Calu3 (cell line): ENCODE results near the gene FOXP1. TPM values are rescaled to one million over a fixed set of nuclear protein-coding genes. Genes with fewer than 3 reads are reported as not detected.

Source experiments
- BruUV-seq: library from RNA; stranded (reverse); fragments of 400-500 nt; replicated peaks from 2 replicates; lab custom pipeline; 2021; lab: Mats Ljungman, UMichigan
- CTCF ChIA-PET: fragments of 300-600 bp; sonication (Branson Sonifier 250); formaldehyde crosslinking; loops from one replicate; lab custom pipeline; 2022; ENCODE audit warnings: antibody characterized with exemption; lab: Charles Lee
- DNase-seq: peaks from one replicate; pipeline ENCODE4 v3.0.0; 2022
- H3K27ac Mint-ChIP-seq: one replicate; pipeline ENCODE4 v1.8.0; 2022; ENCODE audit warnings: mixed read lengths; ENCODE audit not compliant: unreplicated experiment
- H3K27me3 Mint-ChIP-seq: one replicate; pipeline ENCODE4 v1.8.0; 2022; ENCODE audit warnings: mixed read lengths; ENCODE audit not compliant: unreplicated experiment
- H3K36me3 Mint-ChIP-seq: one replicate; pipeline ENCODE4 v1.8.0; 2022; ENCODE audit warnings: mild to moderate bottlenecking, moderate library complexity, mixed read lengths; ENCODE audit not compliant: insufficient read depth, unreplicated experiment
- H3K4me1 Mint-ChIP-seq: one replicate; pipeline ENCODE4 v1.8.0; 2022; ENCODE audit warnings: mild to moderate bottlenecking, low read depth, mixed read lengths; ENCODE audit not compliant: unreplicated experiment
- H3K4me3 Mint-ChIP-seq: one replicate; pipeline ENCODE4 v1.8.0; 2022; ENCODE audit warnings: mild to moderate bottlenecking, low read depth, moderate library complexity, mixed read lengths; ENCODE audit not compliant: unreplicated experiment
- H3K9me3 Mint-ChIP-seq: one replicate; pipeline ENCODE4 v1.8.0; 2022; ENCODE audit warnings: low read depth, mixed read lengths; ENCODE audit not compliant: unreplicated experiment
- intact Hi-C: fragments of 100-400 bp; cut with micrococcal nuclease; formaldehyde crosslinking; loops from one replicate; pipeline ENCODE4 v1.10.0; 2022; ENCODE audit not compliant: unreplicated experiment
- total RNA-seq: library from RNA; stranded (reverse); gene quantifications from 2 replicates; pipeline ENCODE4 v1.2.3, GENCODE V29; 2022
- TF ChIP-seq, protein P1 (sequence below): fragments of 200-600 bp; IDR thresholded peaks from one replicate; pipeline ENCODE4 v1.8.0; 2022; ENCODE audit warnings: antibody characterized with exemption; ENCODE audit not compliant: unreplicated experiment

Gene FOXP1
- total RNA-seq, 1 experiment from 2014 or later = 82.8 TPM

DNA sequence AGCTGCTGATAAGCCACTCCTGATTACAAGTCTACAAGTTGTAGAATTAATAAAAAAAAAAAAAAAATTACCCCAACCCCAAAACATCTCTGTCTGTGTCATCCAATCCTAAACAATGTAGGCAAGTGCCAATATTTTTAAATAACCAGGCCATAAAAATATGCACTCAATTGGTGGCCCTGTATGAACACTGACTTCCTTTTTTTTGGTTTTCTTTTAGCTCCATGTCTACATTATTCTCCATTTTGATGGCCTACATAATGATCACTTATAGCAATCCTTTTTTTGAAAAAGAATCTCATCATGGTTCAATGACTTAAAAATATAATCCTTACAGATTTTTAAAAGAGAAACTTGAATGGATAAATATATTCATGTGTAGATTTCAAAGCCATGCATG is 72.1 kb downstream of the FOXP1 start:
- H3K9me3 Mint-ChIP-seq = no peaks in the 10 kb centered on the region
- no peak overlapping the region for H3K4me3 Mint-ChIP-seq
- H3K36me3 Mint-ChIP-seq = no peaks in the 10 kb centered on the region
- no TSS peak for BruUV-seq
- no peaks in the 10 kb centered on the region for H3K27me3 Mint-ChIP-seq
- H3K4me1 Mint-ChIP-seq = no peaks in the 10 kb centered on the region
- CTCF ChIA-PET = interaction anchor here (0.7 kb wide), 1 partner anchor 297 kb away, joined by 3 read pairs; no protein-coding TSS in a partner anchor
- no peak for DNase-seq
- H3K27ac Mint-ChIP-seq = no peak overlapping the region
- TF ChIP-seq, protein P1, sequence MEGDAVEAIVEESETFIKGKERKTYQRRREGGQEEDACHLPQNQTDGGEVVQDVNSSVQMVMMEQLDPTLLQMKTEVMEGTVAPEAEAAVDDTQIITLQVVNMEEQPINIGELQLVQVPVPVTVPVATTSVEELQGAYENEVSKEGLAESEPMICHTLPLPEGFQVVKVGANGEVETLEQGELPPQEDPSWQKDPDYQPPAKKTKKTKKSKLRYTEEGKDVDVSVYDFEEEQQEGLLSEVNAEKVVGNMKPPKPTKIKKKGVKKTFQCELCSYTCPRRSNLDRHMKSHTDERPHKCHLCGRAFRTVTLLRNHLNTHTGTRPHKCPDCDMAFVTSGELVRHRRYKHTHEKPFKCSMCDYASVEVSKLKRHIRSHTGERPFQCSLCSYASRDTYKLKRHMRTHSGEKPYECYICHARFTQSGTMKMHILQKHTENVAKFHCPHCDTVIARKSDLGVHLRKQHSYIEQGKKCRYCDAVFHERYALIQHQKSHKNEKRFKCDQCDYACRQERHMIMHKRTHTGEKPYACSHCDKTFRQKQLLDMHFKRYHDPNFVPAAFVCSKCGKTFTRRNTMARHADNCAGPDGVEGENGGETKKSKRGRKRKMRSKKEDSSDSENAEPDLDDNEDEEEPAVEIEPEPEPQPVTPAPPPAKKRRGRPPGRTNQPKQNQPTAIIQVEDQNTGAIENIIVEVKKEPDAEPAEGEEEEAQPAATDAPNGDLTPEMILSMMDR = no peak
- intact Hi-C loops = no loop called here

DNA sequence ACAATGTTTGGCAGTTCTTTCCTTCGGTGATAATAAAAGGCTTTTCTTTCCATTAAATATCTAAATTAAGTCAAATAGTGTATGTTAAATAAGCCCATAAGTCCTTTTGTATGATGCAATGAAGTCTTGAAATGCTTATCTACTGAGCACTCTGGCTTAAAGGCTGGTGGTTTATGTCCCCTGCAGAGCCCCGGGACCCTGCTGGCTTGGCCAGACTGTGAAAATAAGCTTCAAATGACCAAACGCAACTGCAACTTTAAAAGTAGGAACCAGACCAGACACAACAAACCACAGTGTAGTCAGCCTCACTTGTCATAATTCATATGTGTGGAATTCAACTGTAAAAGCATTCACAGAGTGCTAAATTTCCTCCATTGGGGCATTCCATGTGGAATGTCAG is 72.5 kb downstream of the FOXP1 start:
- Mint-ChIP-seq H3K4me1 (no peaks in the 10 kb centered on the region), H3K9me3 (no peaks in the 10 kb centered on the region), H3K4me3 (no peak overlapping the region), H3K27me3 (no peaks in the 10 kb centered on the region), H3K27ac (no peak overlapping the region), H3K36me3 (no peaks in the 10 kb centered on the region)
- CTCF ChIA-PET = interaction anchor here (0.7 kb wide), 1 partner anchor 297 kb away, joined by 3 read pairs; no protein-coding TSS in a partner anchor
- BruUV-seq = no TSS peak
- DNase-seq = no peak
- TF ChIP-seq, protein P1 = no peak
- intact Hi-C loops = no loop called here

DNA sequence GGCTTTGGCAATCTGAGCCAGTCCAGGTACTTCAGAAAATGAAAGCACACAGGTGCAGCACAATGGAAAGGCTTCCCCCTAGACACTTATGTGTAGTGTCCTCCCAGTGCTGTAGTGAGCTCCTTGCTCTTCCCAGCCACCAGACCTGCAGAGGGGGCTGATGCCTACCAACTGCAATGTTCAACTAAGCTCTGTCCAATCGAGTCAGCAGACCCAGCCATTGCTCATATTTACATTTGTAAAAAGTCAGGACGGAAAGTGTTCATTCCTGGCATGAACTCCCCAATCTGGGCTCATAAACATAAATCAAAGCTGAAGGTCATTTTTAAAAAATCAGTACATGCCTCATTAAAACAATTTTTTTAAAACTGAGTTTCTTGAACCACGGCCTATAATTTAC is 73.0 kb downstream of the FOXP1 start:
- CTCF ChIA-PET = no interaction called here
- Mint-ChIP-seq H3K36me3 (no peaks in the 10 kb centered on the region), H3K4me3 (no peak overlapping the region), H3K27me3 (no peaks in the 10 kb centered on the region), H3K27ac (no peak overlapping the region), H3K9me3 (no peaks in the 10 kb centered on the region), H3K4me1 (no peaks in the 10 kb centered on the region)
- no TSS peak for BruUV-seq
- intact Hi-C loops = no loop called here
- no peak for DNase-seq
- TF ChIP-seq, protein P1 = no peak

DNA sequence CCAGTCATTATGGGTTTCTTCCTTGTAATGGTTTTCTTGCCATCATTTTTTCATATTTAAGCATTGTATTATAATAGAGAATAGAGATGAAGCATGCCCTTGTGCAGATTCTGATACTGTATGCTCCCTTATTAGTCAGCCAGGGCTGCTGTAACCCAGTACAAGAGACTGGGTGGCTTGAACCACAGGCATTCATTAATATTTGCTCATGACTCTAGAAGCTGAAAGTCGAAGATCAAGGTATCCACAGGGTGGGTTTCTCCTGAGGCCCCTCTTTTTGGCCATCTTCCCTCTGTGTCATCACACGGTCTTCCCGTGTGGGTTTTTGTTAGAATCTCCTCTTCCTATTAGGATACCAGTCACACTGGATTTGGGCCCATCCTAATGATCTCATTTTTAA is 74.5 kb downstream of the FOXP1 start:
- CTCF ChIA-PET = no interaction called here

More for the DNA sequence above, 74.5 kb downstream of the FOXP1 start:
- intact Hi-C loops = no loop called here
- TF ChIP-seq, protein P1 = no peak
- peaks cover 8% of the 10 kb centered on the region for H3K4me1 Mint-ChIP-seq
- no peak overlapping the region for H3K27ac Mint-ChIP-seq
- no peaks in the 10 kb centered on the region for H3K27me3 Mint-ChIP-seq
- no peak overlapping the region for H3K4me3 Mint-ChIP-seq
- no peaks in the 10 kb centered on the region for H3K36me3 Mint-ChIP-seq
- no peaks in the 10 kb centered on the region for H3K9me3 Mint-ChIP-seq
- BruUV-seq = no TSS peak
- DNase-seq = no peak
